Measurements from ENCODE around the gene SEMA4D.
"Not testable (repeated sequence)": the region's sequence is repeated elsewhere in the genome, so short reads cannot be mapped to it uniquely, and the experiment has no call there.

The SEMA4D gene

GRCh38 chr9:89386206-89386605 lies 111.7 kb downstream of the SEMA4D start:
- no peak for DNase-seq (ENCODE audit: low spot score)

- no peak for DNase-seq (ENCODE audit: low spot score)
Measured at GRCh38 chr9:89384783-89385182, 113.1 kb downstream of the SEMA4D start.

GRCh38 chr9:89383721-89384300 lies 114.1 kb downstream of the SEMA4D start:
- DNase-seq (ENCODE audit: low spot score): no peak

GRCh38 chr9:89383030-89383720 lies 114.7 kb downstream of the SEMA4D start:
- DNase-seq (ENCODE audit: low spot score): no peak

- DNase-seq (ENCODE audit: low spot score): no peak
Measured at GRCh38 chr9:89382026-89382986, 115.6 kb downstream of the SEMA4D start.

- no peak for DNase-seq (ENCODE audit: low spot score)
Measured at GRCh38 chr9:89381308-89381609, 116.7 kb downstream of the SEMA4D start.

GRCh38 chr9:89380437-89381307 lies 117.2 kb downstream of the SEMA4D start:
- no peak for DNase-seq (ENCODE audit: low spot score)

- DNase-seq (ENCODE audit: low spot score): no peak
Measured at GRCh38 chr9:89379508-89380115, 118.3 kb downstream of the SEMA4D start.

- no peak for DNase-seq (ENCODE audit: low spot score)
Measured at GRCh38 chr9:89379031-89379430, 118.9 kb downstream of the SEMA4D start.

- DNase-seq (ENCODE audit: low spot score): no peak
Measured at GRCh38 chr9:89378541-89378940, 119.4 kb downstream of the SEMA4D start.

- no peak for DNase-seq (ENCODE audit: low spot score)
Measured at GRCh38 chr9:89377411-89377810, 120.5 kb downstream of the SEMA4D start.

GRCh38 chr9:89376741-89377351 lies 121.1 kb downstream of the SEMA4D start:
- no peak for DNase-seq (ENCODE audit: low spot score)

GRCh38 chr9:89376286-89376685 lies 121.6 kb downstream of the SEMA4D start:
- DNase-seq (ENCODE audit: low spot score): no peak

GRCh38 chr9:89375191-89375760 lies 122.6 kb downstream of the SEMA4D start:
- DNase-seq (ENCODE audit: low spot score): peak; percentile 54

GRCh38 chr9:89374176-89374575 lies 123.7 kb downstream of the SEMA4D start:
- DNase-seq (ENCODE audit: low spot score): no peak

GRCh38 chr9:89372979-89373378 lies 124.9 kb downstream of the SEMA4D start:
- DNase-seq (ENCODE audit: low spot score): no peak

- DNase-seq (ENCODE audit: low spot score): no peak
Measured at GRCh38 chr9:89372230-89372816, 125.6 kb downstream of the SEMA4D start.

- not testable (repeated sequence) for DNase-seq (ENCODE audit: low spot score)
Measured at GRCh38 chr9:89371791-89372190, 126.1 kb downstream of the SEMA4D start.

- no peak for DNase-seq (ENCODE audit: low spot score)
Measured at GRCh38 chr9:89370593-89370992, 127.3 kb downstream of the SEMA4D start.

- DNase-seq (ENCODE audit: low spot score): no peak
Measured at GRCh38 chr9:89368978-89369377, 128.9 kb downstream of the SEMA4D start.
